Measurements from ENCODE around the gene ADAM15.

The ADAM15 gene

DNA sequence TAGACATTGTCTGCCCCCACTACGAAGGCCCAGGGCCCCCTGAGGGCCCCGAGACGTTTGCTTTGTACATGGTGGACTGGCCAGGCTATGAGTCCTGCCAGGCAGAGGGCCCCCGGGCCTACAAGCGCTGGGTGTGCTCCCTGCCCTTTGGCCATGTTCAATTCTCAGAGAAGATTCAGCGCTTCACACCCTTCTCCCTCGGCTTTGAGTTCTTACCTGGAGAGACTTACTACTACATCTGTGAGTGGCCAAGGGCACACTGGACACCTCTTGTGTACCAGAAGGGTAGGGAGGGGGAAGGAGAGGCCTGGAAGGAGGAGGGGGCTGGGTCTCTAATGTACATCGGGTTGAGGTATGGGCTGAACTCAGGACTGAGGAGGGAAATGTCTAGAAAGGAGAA, 15.7 kb downstream of the ADAM15 start:
- Mint-ChIP-seq H3K4me3 (no peak overlapping the region), H3K36me3 (ENCODE audit: insufficient read depth) (peaks cover 13% of the 10 kb centered on the region), H3K9me3 (no peaks in the 10 kb centered on the region), H3K27ac (ENCODE audit: low read depth) (no peak overlapping the region), H3K4me1 (peaks cover 37% of the 10 kb centered on the region), H3K27me3 (no peaks in the 10 kb centered on the region)
- no peak for DNase-seq (ENCODE audit: low spot score in 2 of 2)
- no peak for ATAC-seq (replicated peaks; ENCODE audit: extremely low read depth, poor library complexity, severe bottlenecking)

DNA sequence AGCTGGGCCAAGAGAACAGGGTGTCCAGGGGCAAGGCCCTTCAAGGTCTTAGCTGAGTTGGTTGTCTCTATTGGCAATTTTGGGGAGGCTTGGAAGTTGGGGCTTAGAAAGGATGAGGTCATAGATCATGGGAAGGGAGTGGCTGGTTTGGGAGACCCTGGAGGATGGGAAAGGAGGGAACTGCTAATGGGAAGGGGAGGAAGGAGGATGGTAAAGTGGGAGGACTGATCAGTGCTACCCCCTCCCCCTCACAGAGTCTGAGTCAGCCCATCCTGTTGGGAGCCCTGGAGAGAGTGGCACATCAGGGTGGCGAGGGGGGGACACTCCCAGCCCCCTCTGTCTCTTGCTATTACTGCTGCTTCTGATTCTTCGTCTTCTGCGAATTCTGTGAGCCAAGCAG, 17.5 kb downstream of the ADAM15 start:
- ATAC-seq (replicated peaks; ENCODE audit: extremely low read depth, poor library complexity, severe bottlenecking) (no peak), DNase-seq (ENCODE audit: low spot score in 2 of 2) (no peak)
- no peak overlapping the region for H3K4me3 Mint-ChIP-seq
- peaks cover 36% of the 10 kb centered on the region for H3K4me1 Mint-ChIP-seq
- no peak overlapping the region for H3K27ac Mint-ChIP-seq (ENCODE audit: low read depth)
- H3K36me3 Mint-ChIP-seq (ENCODE audit: insufficient read depth), result peaks cover 7% of the 10 kb centered on the region
- no peaks in the 10 kb centered on the region for H3K27me3 Mint-ChIP-seq
- H3K9me3 Mint-ChIP-seq, result no peaks in the 10 kb centered on the region

DNA sequence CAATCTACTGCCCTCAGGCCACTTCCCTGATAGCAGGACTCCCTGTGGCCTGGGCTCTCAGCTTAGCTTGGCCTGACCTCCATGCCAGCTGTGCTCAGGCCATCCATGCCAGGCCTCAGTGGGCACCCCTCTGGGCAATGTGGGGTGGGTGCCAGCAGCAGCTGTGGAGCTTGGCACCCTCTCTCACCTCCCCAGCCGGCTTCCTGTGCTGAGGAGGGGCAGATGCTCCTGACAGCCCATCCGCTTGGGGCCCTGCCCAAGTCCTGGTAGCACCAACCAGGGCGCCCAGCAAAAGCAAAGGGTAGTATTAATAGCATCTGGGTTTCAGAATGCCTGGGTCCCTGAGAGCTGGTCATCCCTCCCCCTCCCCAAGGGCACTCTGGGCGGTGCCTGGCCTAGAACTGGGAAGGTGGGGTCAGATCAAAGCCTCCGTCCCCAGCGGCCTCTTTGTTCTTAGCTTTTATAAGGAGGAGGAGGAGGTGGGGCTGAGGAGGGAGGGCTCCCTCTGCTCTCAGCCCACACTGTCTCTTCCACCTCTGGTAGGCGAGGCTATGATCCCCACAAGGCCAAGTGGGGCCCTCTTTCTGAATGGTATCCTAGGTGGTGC, 18.5 kb downstream of the ADAM15 start:
- H3K27ac Mint-ChIP-seq (ENCODE audit: low read depth), result no peak overlapping the region
- H3K9me3 Mint-ChIP-seq, result no peaks in the 10 kb centered on the region
- ATAC-seq (replicated peaks; ENCODE audit: extremely low read depth, poor library complexity, severe bottlenecking) (no peak), DNase-seq (ENCODE audit: low spot score in 2 of 2) (no peak)
- H3K4me3 Mint-ChIP-seq, result no peak overlapping the region
- H3K4me1 Mint-ChIP-seq, result peaks cover 34% of the 10 kb centered on the region
- peaks cover 4% of the 10 kb centered on the region for H3K36me3 Mint-ChIP-seq (ENCODE audit: insufficient read depth)
- no peaks in the 10 kb centered on the region for H3K27me3 Mint-ChIP-seq

DNA sequence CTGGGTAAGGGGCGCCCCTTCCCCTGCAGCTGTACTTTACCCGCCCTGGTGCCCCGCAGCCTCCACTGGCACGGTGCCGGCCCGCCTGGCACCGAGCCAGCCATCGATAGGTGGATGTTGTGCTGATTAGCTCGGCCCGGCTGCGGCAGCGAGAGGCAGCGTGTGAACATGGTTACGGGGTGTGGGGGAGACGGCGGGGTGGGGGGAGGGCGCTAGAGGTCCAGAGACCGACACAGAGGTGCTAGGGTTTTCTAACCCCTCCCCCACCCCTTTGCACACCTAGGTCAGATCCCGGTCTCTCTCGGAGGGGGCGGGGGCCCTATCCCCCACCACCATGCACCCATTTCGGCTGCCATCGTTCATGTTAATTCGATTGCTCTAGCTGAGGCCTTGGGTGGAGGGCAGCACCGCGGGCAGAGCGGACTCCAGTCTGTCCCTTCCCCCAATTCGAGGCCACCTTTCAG, 19.1 kb downstream of the ADAM15 start:
- Mint-ChIP-seq H3K4me3 (peak overlapping the region; percentile 19), H3K9me3 (no peaks in the 10 kb centered on the region), H3K27ac (ENCODE audit: low read depth) (no peak overlapping the region), H3K36me3 (ENCODE audit: insufficient read depth) (peaks cover 4% of the 10 kb centered on the region), H3K4me1 (peaks cover 31% of the 10 kb centered on the region), H3K27me3 (no peaks in the 10 kb centered on the region)
- ATAC-seq (replicated peaks; ENCODE audit: extremely low read depth, poor library complexity, severe bottlenecking) (no peak), DNase-seq (ENCODE audit: low spot score in 2 of 2) (no peak)

DNA sequence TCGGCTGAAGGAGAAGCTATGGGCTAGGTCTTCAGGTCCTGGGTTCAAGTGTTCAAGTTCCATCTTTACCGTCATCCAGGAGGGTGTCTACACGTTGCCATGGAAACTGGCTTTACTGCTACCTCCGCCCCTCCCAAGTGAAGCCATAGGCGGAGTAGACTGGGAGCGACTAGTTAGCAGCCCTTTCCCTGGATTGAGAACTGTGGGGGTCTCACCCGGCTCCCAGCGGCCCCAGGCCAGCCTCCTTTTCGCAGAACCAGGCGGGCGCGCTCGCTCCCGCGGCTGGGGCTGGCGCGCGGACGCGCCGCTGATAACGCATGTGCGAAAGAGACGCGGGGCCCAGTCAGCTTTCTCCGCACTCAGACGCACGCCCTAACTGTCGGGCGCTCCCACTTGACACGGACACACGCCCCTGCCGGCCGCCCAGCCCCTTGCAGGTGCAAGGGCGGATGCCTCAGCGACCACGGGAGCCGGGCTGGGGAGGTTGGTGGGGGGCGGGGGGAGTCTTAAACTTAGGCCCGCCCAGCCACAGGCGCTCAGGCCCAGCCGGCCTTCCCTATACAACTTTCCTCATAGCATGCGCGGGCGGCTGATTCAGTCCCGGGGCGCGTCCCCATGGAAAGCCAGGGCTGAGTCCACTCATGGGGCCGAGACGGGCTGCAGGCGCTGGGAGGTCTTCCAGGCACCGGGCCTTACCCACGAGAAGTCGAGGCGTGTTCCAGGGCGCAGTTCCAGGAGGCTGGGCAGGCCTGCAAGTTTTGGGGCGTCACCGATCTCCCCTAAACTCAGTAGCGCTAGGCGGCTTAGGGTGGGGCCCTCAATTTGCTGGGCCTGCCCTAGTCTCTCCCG, 19.8 kb downstream of the ADAM15 start:
- peak overlapping the region; percentile 19 for H3K4me3 Mint-ChIP-seq
- H3K36me3 Mint-ChIP-seq (ENCODE audit: insufficient read depth), result peaks cover 4% of the 10 kb centered on the region
- H3K27me3 Mint-ChIP-seq, result no peaks in the 10 kb centered on the region
- H3K4me1 Mint-ChIP-seq, result peaks cover 30% of the 10 kb centered on the region
- no peaks in the 10 kb centered on the region for H3K9me3 Mint-ChIP-seq
- peak; percentile 57 to 68 for DNase-seq (ENCODE audit: low spot score in 2 of 2)
- H3K27ac Mint-ChIP-seq (ENCODE audit: low read depth), result no peak overlapping the region
- ATAC-seq (replicated peaks; ENCODE audit: extremely low read depth, poor library complexity, severe bottlenecking), result peak; percentile 96

DNA sequence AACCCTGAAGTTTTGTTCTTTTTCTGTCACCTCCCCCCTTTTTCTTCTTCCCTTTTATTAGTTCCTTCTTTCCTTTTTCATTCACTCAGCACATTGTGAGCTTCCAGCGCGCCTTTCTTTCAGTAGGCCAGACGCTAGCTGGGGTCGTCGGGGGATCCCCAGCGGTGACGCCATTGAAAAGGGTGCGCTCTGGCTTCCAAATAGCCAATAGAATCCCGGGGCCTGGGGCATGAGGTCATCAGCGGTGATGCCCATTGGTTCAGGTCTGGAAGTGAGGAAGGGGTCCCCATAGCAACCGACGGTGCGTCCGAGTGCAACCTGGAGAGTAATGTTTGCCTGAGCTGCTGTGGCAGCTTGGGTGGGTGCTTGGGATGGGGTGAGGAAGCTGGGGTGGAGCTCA, 20.6 kb downstream of the ADAM15 start:
- Mint-ChIP-seq H3K27me3 (no peaks in the 10 kb centered on the region), H3K27ac (ENCODE audit: low read depth) (no peak overlapping the region), H3K4me1 (peaks cover 25% of the 10 kb centered on the region), H3K36me3 (ENCODE audit: insufficient read depth) (peaks cover 4% of the 10 kb centered on the region), H3K4me3 (peak overlapping the region; percentile 19), H3K9me3 (no peaks in the 10 kb centered on the region)
- ATAC-seq (replicated peaks; ENCODE audit: extremely low read depth, poor library complexity, severe bottlenecking), result no peak
- DNase-seq (ENCODE audit: low spot score in 2 of 2), result no peak

DNA sequence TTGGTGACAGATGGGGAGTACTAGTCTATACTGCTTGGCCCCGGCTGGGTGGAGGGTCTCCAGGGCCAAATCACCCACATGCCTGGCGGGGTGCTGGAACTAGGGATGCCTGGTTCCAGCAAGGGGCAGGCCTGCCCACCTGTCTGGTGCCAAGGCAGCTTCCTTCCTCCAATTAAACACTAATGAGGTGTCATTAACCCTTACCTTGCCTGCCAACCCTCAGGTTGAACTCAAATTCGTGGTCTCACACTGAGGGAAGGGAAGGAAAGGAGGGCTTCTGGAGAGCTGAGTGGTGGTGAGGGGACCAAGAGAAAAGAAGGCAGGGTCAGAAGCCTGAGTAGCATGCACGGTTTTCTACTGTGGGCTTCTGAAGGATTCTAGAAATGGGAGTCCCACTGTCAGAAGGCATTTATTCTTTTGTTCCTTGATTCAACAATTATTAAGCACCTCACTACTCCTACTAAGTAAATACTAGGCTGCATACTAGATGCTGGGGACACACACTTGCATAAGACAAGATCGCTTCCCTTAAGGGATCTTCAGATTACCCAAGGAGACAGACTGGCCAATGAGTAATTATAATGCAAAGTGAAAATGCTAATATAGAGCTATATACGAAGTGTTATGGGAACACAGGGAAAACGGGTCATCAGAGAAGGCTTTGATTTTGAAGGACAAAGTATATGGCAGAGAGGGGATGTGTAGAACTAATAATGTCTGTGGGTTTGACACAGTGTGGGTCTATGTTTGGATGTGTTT, 21.6 kb downstream of the ADAM15 start:
- H3K27ac Mint-ChIP-seq (ENCODE audit: low read depth), result no peak overlapping the region
- no peaks in the 10 kb centered on the region for H3K9me3 Mint-ChIP-seq
- DNase-seq (ENCODE audit: low spot score in 2 of 2) (no peak), ATAC-seq (replicated peaks; ENCODE audit: extremely low read depth, poor library complexity, severe bottlenecking) (no peak)
- peaks cover 4% of the 10 kb centered on the region for H3K36me3 Mint-ChIP-seq (ENCODE audit: insufficient read depth)
- H3K27me3 Mint-ChIP-seq, result no peaks in the 10 kb centered on the region
- no peak overlapping the region for H3K4me3 Mint-ChIP-seq
- H3K4me1 Mint-ChIP-seq, result peaks cover 25% of the 10 kb centered on the region

DNA sequence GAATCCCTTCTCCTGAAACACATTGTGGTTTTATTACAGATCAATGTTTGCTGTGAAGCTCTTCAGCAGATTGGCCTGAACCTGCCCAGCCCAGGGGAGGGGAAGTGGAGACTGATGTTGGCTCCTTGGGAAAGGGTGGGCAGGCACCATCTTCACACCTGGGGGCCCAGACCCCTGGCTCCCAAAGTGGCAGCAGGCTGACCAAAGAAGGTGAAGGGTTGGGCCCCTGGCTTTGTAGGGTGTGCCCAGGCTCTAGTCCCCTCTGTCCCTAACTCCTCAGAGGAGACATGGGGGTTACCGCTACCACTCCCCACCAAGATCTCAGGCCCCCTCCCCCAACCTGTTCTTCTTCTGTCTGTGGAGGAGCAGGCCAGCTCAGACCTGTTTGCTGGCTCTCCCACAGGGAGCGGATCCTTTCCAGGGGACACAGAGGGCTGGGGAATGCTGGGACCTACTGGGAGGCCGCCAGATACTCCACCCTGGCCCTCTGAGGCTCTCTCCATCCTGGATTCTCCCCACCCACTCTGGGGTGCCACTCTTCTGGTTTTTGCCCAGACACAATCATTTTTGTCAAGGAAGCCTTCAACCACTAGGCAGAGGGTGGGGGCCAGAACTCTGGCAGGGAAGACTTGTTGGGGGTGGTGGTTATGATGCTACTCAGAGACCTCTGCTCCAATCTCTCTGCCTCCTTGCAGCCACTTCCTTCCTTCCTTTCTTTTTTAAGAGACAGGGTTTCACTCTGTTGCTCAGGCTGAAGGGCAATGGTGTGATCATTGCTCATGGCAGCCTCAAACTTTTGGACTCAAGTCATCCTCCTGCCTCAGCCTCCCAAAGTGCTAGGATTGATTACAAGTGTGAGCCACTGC, 22.5 kb downstream of the ADAM15 start:
- ATAC-seq (replicated peaks; ENCODE audit: extremely low read depth, poor library complexity, severe bottlenecking) (no peak), DNase-seq (ENCODE audit: low spot score in 2 of 2) (no peak)
- H3K4me1 Mint-ChIP-seq, result peaks cover 25% of the 10 kb centered on the region
- no peak overlapping the region for H3K4me3 Mint-ChIP-seq
- no peaks in the 10 kb centered on the region for H3K27me3 Mint-ChIP-seq
- peaks cover 2% of the 10 kb centered on the region for H3K36me3 Mint-ChIP-seq (ENCODE audit: insufficient read depth)
- H3K9me3 Mint-ChIP-seq, result no peaks in the 10 kb centered on the region
- no peak overlapping the region for H3K27ac Mint-ChIP-seq (ENCODE audit: low read depth)

DNA sequence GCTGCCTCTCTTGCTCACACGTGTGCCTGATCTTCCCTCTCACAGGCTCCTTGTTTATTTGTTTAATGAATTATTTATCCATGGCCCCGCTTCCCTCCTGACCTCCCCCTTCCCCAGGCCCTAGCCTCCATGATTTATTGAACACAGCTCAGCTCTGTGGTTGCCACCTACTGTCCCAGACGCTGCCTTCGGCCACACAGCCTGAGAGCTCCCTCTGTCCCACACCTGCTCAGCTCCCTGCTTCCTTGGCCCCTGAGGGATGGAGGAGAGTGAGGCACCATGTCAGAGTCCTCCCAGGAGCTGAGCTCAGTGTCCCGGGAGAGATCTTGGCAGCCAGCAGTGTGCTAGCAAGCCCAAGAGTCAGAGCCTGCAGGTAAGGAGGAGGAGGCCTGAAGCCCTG, 24.4 kb downstream of the ADAM15 start:
- peaks cover 39% of the 10 kb centered on the region for H3K4me1 Mint-ChIP-seq

DNA sequence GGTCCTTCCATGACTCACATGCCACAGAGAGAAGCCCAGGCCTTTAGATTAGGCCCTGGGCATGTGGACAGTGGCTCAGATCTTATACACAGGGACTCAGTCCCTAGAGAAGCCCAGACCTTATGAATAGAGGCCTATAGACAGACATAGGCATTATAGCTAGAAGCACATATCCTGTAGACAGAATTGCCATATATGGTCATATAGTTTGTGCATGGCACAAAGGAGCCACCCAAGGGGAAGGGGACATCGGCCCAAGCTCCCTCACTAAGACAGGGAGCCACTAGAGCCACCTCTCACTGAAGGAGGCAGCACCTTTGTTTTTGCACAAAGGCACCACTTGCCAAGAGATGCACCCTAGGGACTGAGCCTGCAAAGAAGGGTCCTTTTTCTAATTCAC, 25.3 kb downstream of the ADAM15 start:
- Mint-ChIP-seq H3K27me3 (peaks cover 16% of the 10 kb centered on the region), H3K36me3 (ENCODE audit: insufficient read depth) (peaks cover 3% of the 10 kb centered on the region), H3K4me1 (peaks cover 39% of the 10 kb centered on the region), H3K27ac (ENCODE audit: low read depth) (no peak overlapping the region), H3K4me3 (no peak overlapping the region), H3K9me3 (no peaks in the 10 kb centered on the region)
- ATAC-seq (replicated peaks; ENCODE audit: extremely low read depth, poor library complexity, severe bottlenecking) (no peak), DNase-seq (ENCODE audit: low spot score in 2 of 2) (no peak)

More for the DNA sequence above, 24.4 kb downstream of the ADAM15 start:
- no peak overlapping the region for H3K4me3 Mint-ChIP-seq
- peaks cover 2% of the 10 kb centered on the region for H3K36me3 Mint-ChIP-seq (ENCODE audit: insufficient read depth)
- DNase-seq (ENCODE audit: low spot score in 2 of 2), result no peak
- peaks cover 12% of the 10 kb centered on the region for H3K27me3 Mint-ChIP-seq
- ATAC-seq (replicated peaks; ENCODE audit: extremely low read depth, poor library complexity, severe bottlenecking), result no peak
- H3K27ac Mint-ChIP-seq (ENCODE audit: low read depth), result no peak overlapping the region
- no peaks in the 10 kb centered on the region for H3K9me3 Mint-ChIP-seq

DNA sequence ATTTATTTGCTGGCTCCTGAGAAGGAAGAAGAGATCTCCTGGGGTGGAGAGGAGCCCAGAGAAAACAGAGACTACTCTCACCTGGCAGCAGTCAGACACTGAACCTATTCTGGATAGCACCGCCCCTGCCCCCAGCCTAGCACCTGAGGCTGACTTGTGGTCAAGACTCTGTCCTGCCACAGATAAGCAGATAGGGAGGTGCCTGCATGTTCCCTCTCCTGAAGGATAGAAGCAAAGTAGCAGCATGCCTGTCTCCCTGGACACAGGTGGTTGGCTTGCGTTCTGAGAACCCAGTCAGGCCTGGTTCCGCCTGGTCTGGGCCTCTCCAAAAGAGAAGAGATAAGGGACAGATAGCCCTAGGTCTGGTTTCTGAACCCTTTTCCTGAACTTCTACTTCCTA, 26.2 kb downstream of the ADAM15 start:
- H3K27me3 Mint-ChIP-seq, result peaks cover 26% of the 10 kb centered on the region
- no peak overlapping the region for H3K27ac Mint-ChIP-seq (ENCODE audit: low read depth)
- peaks cover 1% of the 10 kb centered on the region for H3K36me3 Mint-ChIP-seq (ENCODE audit: insufficient read depth)
- peak overlapping the region; percentile 77 for H3K4me3 Mint-ChIP-seq
- DNase-seq (ENCODE audit: low spot score in 2 of 2), result no peak
- ATAC-seq (replicated peaks; ENCODE audit: extremely low read depth, poor library complexity, severe bottlenecking), result no peak
- H3K4me1 Mint-ChIP-seq, result peaks cover 38% of the 10 kb centered on the region
- no peaks in the 10 kb centered on the region for H3K9me3 Mint-ChIP-seq

Measured in central memory CD8-positive, alpha-beta T cell (primary cell).